ENCODE data around the gene SEMA7A.

The SEMA7A gene

GRCh38 chr15:74451861-74452835 lies 18.4 kb upstream of the SEMA7A start:
- DNase-seq: no peak

GRCh38 chr15:74451322-74451721 lies 17.6 kb upstream of the SEMA7A start:
- DNase-seq: no peak

GRCh38 chr15:74449643-74450205 lies 16.0 kb upstream of the SEMA7A start:
- no peak for DNase-seq

- no peak for DNase-seq
These were observed 15.3 kb upstream of the SEMA7A start for GRCh38 chr15:74449095-74449494.

- no peak for DNase-seq
These were observed 12.3 kb upstream of the SEMA7A start for GRCh38 chr15:74445816-74446763.

- DNase-seq: no peak
These were observed 10.6 kb upstream of the SEMA7A start for GRCh38 chr15:74444106-74445062.

- DNase-seq: no peak
These were observed 9.5 kb upstream of the SEMA7A start for GRCh38 chr15:74443100-74443909.

- no peak for DNase-seq
These were observed 8.8 kb upstream of the SEMA7A start for GRCh38 chr15:74442604-74443003.

GRCh38 chr15:74442063-74442462 lies 8.3 kb upstream of the SEMA7A start:
- DNase-seq: no peak

GRCh38 chr15:74441248-74441941 lies 7.6 kb upstream of the SEMA7A start:
- no peak for DNase-seq

GRCh38 chr15:74438721-74439316 lies 5.1 kb upstream of the SEMA7A start:
- peak; percentile 25 to 67 for DNase-seq

- no peak for DNase-seq
These were observed 4.4 kb upstream of the SEMA7A start for GRCh38 chr15:74438206-74438605.

- DNase-seq: no peak
These were observed 742 bp upstream of the SEMA7A start for GRCh38 chr15:74434263-74435136.

GRCh38 chr15:74432968-74433591 lies 678 bp downstream of the SEMA7A start:
- no peak for DNase-seq

GRCh38 chr15:74432271-74432967 lies 1.3 kb downstream of the SEMA7A start:
- DNase-seq: no peak

GRCh38 chr15:74431645-74432044 lies 2.1 kb downstream of the SEMA7A start:
- no peak for DNase-seq

- no peak for DNase-seq
These were observed 2.6 kb downstream of the SEMA7A start for GRCh38 chr15:74431116-74431515.

- no peak for DNase-seq
These were observed 3.2 kb downstream of the SEMA7A start for GRCh38 chr15:74430510-74430951.

All from bone marrow (tissue), 2 donors.